ENCODE data around the gene PNMA8C. TPM values are rescaled to one million over a fixed set of nuclear protein-coding genes. Genes with fewer than 3 reads are reported as not detected.

The PNMA8C gene
- total RNA-seq, 1 experiment from 2014 or later, result not detected

DNA sequence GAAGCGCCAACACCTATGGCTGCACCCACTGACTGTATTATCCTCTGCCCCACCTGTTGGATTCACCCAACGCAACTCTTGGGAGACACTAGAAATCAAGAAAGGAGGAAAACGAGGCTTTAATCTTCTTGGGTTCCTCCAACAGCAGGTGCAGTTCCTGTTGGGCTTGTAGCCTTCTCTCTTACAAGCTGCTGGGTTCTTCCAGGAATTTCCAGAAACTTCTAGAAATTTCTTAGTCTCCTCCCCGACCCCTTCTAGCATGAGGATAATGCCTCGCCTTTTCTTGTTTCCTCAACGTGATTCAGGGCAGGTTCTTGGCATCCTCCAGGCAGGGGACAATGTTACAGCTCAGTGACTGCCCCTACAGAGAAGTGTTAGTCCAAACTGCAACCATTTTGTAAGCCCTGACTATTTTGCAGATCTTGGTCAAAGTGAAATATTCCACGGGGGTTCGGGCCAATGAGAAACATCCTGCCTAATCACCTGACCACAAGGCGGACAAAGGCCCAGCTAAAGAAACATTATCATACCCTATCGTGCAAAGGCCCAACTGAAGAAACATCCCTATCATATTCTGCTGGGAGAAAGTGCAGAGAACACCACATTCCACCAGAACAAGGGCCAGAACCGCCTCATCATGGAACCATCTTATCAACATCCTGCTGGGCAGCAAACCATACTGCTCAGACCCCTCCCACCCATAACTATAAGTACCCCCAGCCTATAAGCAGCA is 43.2 kb upstream of the PNMA8C start:
- no TSS peak for BruUV-seq (replicated peaks)
- ChIA-PET CTCF (no interaction called here), POLR2A (no interaction called here)
- in situ Hi-C loops (cut with HindIII; ENCODE audit: low pct_unique_long_range_greater_than_20kb, low sequenced_read_pairs) (no loop called here), intact Hi-C loops (cut with micrococcal nuclease; ENCODE audit: unreplicated experiment) (no loop called here)
- no peak for ATAC-seq
- no peaks in the 10 kb centered on the region for H3K4me1 ChIP-seq (ENCODE audit: control insufficient read depth, insufficient read depth, low read length)
- TF ChIP-seq, protein P1, sequence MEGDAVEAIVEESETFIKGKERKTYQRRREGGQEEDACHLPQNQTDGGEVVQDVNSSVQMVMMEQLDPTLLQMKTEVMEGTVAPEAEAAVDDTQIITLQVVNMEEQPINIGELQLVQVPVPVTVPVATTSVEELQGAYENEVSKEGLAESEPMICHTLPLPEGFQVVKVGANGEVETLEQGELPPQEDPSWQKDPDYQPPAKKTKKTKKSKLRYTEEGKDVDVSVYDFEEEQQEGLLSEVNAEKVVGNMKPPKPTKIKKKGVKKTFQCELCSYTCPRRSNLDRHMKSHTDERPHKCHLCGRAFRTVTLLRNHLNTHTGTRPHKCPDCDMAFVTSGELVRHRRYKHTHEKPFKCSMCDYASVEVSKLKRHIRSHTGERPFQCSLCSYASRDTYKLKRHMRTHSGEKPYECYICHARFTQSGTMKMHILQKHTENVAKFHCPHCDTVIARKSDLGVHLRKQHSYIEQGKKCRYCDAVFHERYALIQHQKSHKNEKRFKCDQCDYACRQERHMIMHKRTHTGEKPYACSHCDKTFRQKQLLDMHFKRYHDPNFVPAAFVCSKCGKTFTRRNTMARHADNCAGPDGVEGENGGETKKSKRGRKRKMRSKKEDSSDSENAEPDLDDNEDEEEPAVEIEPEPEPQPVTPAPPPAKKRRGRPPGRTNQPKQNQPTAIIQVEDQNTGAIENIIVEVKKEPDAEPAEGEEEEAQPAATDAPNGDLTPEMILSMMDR (IDR thresholded peaks at IDR 0.05), result no peak
- TF ChIP-seq TCF7L2 (IDR thresholded peaks at IDR 0.05; ENCODE audit: low read depth, low read length) (no peak), POLR2AphosphoS5 (IDR thresholded peaks at IDR 0.05; ENCODE audit: low read depth, low read length) (no peak), SIN3A (IDR thresholded peaks at IDR 0.05; ENCODE audit: borderline replicate concordance, insufficient read depth, low read depth, low read length) (no peak)
- TF ChIP-seq, protein P2, sequence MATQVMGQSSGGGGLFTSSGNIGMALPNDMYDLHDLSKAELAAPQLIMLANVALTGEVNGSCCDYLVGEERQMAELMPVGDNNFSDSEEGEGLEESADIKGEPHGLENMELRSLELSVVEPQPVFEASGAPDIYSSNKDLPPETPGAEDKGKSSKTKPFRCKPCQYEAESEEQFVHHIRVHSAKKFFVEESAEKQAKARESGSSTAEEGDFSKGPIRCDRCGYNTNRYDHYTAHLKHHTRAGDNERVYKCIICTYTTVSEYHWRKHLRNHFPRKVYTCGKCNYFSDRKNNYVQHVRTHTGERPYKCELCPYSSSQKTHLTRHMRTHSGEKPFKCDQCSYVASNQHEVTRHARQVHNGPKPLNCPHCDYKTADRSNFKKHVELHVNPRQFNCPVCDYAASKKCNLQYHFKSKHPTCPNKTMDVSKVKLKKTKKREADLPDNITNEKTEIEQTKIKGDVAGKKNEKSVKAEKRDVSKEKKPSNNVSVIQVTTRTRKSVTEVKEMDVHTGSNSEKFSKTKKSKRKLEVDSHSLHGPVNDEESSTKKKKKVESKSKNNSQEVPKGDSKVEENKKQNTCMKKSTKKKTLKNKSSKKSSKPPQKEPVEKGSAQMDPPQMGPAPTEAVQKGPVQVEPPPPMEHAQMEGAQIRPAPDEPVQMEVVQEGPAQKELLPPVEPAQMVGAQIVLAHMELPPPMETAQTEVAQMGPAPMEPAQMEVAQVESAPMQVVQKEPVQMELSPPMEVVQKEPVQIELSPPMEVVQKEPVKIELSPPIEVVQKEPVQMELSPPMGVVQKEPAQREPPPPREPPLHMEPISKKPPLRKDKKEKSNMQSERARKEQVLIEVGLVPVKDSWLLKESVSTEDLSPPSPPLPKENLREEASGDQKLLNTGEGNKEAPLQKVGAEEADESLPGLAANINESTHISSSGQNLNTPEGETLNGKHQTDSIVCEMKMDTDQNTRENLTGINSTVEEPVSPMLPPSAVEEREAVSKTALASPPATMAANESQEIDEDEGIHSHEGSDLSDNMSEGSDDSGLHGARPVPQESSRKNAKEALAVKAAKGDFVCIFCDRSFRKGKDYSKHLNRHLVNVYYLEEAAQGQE (IDR thresholded peaks at IDR 0.05; ENCODE audit: insufficient read depth in 1 of 2, low read depth in 2 of 2, low read length in 1 of 2), result no peak
- H3K27ac ChIP-seq (ENCODE audit: low read length), result no peak overlapping the region
- DNase-seq (ENCODE audit: low read depth, low spot score), result no peak
- no peaks in the 10 kb centered on the region for H3K36me3 ChIP-seq (ENCODE audit: control insufficient read depth, insufficient read depth, low read length)
- no peaks in the 10 kb centered on the region for H3K9me3 ChIP-seq (ENCODE audit: control insufficient read depth, insufficient read depth, low read depth, low read length)
- no peaks in the 10 kb centered on the region for H3K27me3 ChIP-seq (ENCODE audit: control insufficient read depth, insufficient read depth, low read length)
- H3K4me3 ChIP-seq (ENCODE audit: low read depth in 2 of 2, low read length in 2 of 2), result peak overlapping the region in 1 of 2 experiments; percentile 31; a peak in 1 of 4 replicates

DNA sequence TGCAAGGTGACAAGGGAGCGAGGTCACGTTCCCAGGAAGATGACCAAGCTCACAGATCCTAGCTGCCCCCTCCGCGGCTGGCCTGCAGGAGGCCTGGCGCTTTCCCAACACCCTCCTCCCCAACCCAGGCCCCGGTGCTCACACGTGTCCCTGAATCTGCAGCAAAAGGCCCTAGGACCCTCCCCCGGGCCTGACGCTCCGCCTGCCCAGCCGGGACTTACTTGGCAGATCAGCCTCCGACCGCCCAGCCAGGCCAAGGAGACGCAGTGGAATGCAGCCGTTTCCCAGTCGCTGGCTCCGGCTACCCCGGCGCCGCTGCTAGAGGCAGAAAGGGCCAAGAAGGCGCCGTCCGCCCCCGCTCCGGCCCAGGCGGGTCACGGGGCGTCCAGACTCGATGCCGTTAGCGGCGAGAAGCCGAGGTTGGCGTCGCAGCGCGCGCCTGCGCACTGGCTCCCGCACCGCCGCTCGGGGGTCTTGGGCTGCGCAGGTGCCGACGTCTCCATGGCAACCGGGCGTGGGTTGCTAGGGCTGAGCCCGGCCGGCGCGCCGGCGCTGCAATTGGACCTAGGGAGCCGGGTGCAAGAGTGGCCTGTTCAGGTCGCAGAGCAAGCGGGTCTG is 42.5 kb upstream of the PNMA8C start, which contains the start of gene PNMA8A:
TSS of gene PNMA8A (minus strand) at position 448 of the 618 bp plus-strand sequence. CDS start 528 bp downstream, outside the sequence.
- no peaks in the 10 kb centered on the region for H3K27me3 ChIP-seq (ENCODE audit: control insufficient read depth, insufficient read depth, low read length)
- H3K4me1 ChIP-seq (ENCODE audit: control insufficient read depth, insufficient read depth, low read length), result no peaks in the 10 kb centered on the region; the same call in 1 of the 2 replicates
- intact Hi-C loops (cut with micrococcal nuclease; ENCODE audit: unreplicated experiment), result no loop called here
- no peaks in the 10 kb centered on the region for H3K9me3 ChIP-seq (ENCODE audit: control insufficient read depth, insufficient read depth, low read depth, low read length)
- in situ Hi-C loops (cut with HindIII; ENCODE audit: low pct_unique_long_range_greater_than_20kb, low sequenced_read_pairs), result no loop called here
- POLR2A ChIA-PET, result no interaction called here
- H3K36me3 ChIP-seq (ENCODE audit: control insufficient read depth, insufficient read depth, low read length), result no peaks in the 10 kb centered on the region
- H3K27ac ChIP-seq (ENCODE audit: low read length), result no peak within 1 kb of the TSS
- H3K4me3 ChIP-seq (ENCODE audit: low read depth in 2 of 2, low read length in 2 of 2), result peak within 1 kb of the TSS in 1 of 2 experiments; percentile 31; a peak in 1 of 4 replicates
- TF ChIP-seq, protein P1 (IDR thresholded peaks at IDR 0.05), result no peak
- TF ChIP-seq TCF7L2 (IDR thresholded peaks at IDR 0.05; ENCODE audit: low read depth, low read length) (no peak), SIN3A (IDR thresholded peaks at IDR 0.05; ENCODE audit: borderline replicate concordance, insufficient read depth, low read depth, low read length) (no peak), POLR2AphosphoS5 (IDR thresholded peaks at IDR 0.05; ENCODE audit: low read depth, low read length) (no peak)
- TF ChIP-seq, protein P2 (IDR thresholded peaks at IDR 0.05; ENCODE audit: insufficient read depth in 1 of 2, low read depth in 2 of 2, low read length in 1 of 2), result no peak
- CTCF ChIA-PET, result interaction anchor here (0.5 kb wide), 1 partner anchor 42 kb away, joined by 5 read pairs; no protein-coding TSS in a partner anchor
- DNase-seq (ENCODE audit: low read depth, low spot score), result no peak
- BruUV-seq (replicated peaks), result no TSS peak
- no peak for ATAC-seq

All from Panc1 (cell line).